HuH-7 (cell line): Measurements from ENCODE around the gene DARS2.

ENCODE experiments used
- DNase-seq: peaks from one replicate; pipeline ENCODE4 v3.0.0; 2011; ENCODE audit warnings: low spot score

The DARS2 gene

DNA sequence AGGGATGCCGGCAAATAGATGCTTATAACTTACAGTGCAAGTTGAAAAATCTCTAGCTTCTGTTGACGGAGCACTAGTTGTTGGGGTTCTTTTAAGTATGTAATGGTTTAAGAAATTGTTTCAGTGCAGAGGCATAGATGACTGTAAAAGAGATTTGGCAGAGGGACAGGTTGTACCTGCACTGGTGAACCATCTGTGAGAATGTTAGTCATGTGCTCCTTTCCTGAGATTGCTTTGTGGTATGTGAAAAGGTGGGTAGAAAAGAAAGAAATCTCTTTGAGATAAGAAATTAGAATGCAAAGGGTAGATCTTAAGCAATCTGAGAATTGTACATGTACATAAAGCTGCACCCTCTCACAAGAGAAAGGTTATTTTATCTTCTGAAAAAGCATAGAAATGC, 63.2 kb downstream of the DARS2 start:
- no peak for DNase-seq

DNA sequence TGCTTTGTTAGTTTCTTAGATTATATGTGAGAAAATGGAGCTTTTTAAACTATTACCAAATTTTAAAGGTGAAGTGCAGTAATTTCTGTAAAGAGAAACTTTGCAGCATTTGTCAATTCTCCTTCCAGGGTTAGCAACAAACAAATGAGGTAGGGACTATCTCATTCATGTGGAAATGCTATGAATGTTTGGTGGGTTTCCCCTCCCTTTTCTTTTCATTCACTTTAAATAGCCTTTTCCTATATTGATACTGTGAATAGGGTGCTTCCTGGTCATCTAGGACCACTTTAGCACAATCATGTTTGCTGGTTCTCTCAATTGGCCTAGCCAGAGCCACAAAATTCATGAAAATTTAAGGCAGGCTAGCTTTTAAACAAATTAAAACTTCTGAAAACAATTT, 64.3 kb downstream of the DARS2 start:
- DNase-seq = no peak

DNA sequence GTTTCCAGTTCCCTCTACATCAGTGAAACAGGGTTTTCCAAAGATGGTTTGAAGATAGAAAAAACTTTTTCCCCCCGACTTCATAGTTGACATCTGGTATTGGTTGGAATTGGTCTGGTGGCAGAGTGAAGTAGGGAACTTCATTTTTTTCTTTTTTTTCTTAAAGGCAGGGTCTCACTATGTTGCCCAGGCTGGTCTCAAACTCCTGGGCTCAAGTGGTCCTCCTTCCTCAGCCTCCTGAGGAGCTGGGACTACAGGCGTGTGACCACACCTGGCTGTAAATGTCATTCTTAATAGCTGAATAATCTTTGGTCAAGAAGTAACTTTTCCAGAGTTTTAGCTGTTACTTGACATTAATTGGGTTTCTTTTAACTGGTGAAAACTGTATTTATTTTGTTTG, 65.4 kb downstream of the DARS2 start:
- no peak for DNase-seq

DNA sequence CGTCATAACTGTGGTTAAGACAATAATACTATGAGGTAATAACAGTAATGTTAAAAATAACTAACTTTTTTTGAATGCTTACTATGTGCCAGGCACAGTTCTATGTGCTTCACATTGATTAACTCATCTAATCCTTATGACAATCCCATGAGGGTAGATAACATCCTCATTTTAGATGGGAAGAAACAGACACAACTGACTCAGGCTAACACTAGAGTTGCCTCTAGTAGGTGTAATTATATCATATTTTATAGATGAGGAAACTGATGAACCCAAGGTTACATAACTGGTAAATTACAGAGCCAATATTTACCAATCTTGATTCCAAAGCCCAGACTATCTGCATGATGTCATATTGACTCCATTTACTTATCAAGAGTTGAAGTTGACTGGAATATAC, 69.1 kb downstream of the DARS2 start:
- no peak for DNase-seq

DNA sequence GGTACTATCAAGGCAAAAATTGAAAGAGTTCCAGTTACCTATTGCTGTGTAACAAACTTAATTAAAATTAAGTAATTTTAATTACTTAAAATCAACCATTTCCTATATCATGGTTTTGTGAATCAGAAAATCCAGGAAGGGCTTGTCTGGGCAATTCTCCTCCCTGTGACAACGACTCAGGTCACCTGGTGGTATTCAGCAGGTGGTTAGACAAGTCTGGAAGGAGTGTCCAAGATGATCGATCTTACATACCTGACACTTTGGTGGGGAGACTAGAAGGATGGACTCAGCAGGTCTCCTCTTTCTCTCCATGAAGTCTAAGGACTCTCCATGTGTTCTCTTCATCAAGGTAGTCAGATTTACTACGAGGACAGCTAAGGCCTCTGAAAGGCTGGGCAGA, 69.7 kb downstream of the DARS2 start:
- no peak for DNase-seq

DNA sequence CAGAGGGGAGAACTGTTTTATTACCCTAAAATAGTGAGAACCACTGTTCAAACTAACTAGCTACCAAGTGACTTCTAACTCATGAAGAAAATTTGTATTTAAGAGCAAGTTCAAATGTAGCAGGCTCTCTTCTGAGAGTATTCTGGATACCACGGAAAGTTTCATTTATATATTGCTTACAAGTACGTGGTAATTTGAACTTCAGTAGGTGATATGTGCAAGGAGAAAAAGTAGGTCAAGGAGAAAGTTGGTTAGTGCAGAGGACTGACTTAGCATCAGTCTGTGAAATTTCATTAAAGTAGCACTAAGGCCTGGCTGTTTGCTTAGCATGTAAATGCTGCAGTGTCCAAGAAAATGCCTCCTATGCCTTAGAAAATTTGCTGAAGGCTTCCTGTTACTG, 76.0 kb downstream of the DARS2 start:
- DNase-seq = no peak

DNA sequence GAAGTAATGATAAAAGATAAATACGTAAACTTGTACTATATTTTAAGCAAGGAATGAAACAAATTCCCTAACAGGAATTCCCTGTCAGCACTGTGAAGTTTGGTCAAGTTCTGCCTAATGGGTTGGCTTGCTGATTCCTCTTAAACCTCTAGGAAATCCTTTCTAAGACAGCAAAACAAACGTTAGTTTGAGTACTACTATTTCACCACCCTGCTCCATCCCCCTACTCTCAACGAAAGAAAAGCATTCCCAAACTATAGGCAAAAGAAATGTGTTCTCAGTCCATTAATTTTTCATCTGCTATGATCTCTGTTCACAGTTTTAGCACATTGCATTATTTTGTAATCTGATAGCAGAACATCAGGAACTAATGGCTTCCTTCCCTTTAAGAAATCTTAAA, 76.5 kb downstream of the DARS2 start:
- DNase-seq = no peak

DNA sequence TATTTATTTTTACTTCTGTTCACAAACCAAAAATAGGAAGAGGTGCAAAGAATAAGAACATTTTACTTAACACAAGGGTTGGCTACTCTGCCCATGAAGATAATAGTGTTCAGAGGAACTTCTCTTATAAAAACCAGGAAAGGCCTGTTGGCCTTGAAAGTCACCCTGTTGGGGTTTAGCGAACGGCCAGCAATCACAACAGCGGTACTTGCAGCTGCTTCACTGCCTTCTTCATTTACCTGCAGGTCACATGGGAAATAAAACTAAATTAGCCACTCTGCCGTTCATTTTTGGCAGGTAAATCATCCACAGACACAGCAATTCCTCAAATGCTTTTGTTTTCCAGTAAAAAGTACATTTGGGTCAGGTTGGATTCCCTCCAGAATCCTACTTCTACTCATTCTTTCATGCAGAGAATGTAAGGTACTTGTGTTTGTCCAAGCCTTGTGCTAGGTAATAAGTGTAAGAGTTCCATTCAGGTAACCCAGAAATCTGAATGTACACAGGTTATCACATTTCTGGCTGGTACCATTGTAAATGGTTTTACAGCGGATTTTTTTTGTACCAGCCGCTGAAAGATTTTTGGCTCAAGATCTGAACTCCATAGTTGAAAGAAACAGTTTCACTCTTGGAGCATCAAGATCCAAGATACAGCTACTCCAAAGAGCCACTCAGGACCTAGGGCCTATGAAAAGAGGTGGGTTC, 79.5 kb downstream of the DARS2 start:
- DNase-seq = no peak
